ENCODE data around the gene ZNF644. TPM values are rescaled to one million over a fixed set of nuclear protein-coding genes. Genes with fewer than 3 reads are reported as not detected.

The ZNF644 gene
- total RNA-seq, 1 experiment from 2014 or later, result 39.6 TPM

DNA sequence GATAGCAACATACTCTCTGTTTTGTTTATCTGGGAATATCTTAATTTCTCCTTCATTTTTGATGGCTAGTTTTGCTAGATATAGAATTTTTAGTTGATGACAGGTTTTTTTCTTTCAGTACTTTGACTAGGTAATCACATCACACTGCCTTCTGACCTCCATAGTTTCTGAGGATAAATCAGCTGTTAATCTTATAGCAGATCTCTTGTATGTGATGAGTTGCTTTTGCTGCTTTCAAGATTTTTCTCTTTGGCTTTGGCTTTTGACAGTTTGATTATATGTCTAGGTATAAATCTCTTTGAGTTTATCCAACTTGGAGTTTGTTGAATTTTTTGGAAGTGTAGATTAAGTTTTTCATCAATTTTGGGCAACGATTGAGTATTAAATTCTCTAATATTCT lies 142.6 kb downstream of the ZNF644 start:
- no peaks in the 10 kb centered on the region for H3K9me2 ChIP-seq (replicated peaks; ENCODE audit: low read length)
- no TSS peak for BruUV-seq (replicated peaks)
- CTCF ChIA-PET, result no interaction called here
- no peak for ATAC-seq
- peaks cover 8% of the 10 kb centered on the region; the same call in 1 of the 2 replicates for H3K9me3 ChIP-seq (ENCODE audit: low read length)
- H3K79me2 ChIP-seq (ENCODE audit: low read length), result no peaks in the 10 kb centered on the region
- H3K36me3 ChIP-seq (ENCODE audit: low read depth, low read length), result 0 out of 2 replicates have a peak, but pooled peaks cover 10% of the 10 kb centered on the region
- no peak overlapping the region for H2AFZ ChIP-seq (ENCODE audit: low read length)
- no peak overlapping the region for H3K9ac ChIP-seq (ENCODE audit: low read length)
- H4K20me1 ChIP-seq (ENCODE audit: low read length), result no peaks in the 10 kb centered on the region
- H3K27me3 ChIP-seq (ENCODE audit: low read length), result no peaks in the 10 kb centered on the region
- TF ChIP-seq EZH2phosphoT487 (IDR thresholded peaks at IDR 0.05; ENCODE audit: borderline replicate concordance, low read length) (no peak), CTCF (conservative IDR thresholded peaks at IDR 0.05; ENCODE audit: low read depth, low read length) (no peak), EZH2 (IDR thresholded peaks at IDR 0.05; ENCODE audit: low read length, unreplicated experiment) (no peak)
- H3K4me3 ChIP-seq (ENCODE audit: low read length), result no peak overlapping the region
- POLR2A ChIA-PET (ENCODE audit: unreplicated experiment), result no interaction called here
- no peak overlapping the region for H3K27ac ChIP-seq (ENCODE audit: low read length)
- peak; percentile 10 for DNase-seq
- intact Hi-C loops (cut with micrococcal nuclease), result no loop called here
- no peaks in the 10 kb centered on the region for H3F3A ChIP-seq (ENCODE audit: low read length, unreplicated experiment)
- no peak overlapping the region for H3K4me2 ChIP-seq (ENCODE audit: low read length)
- no peaks in the 10 kb centered on the region for H3K4me1 ChIP-seq (ENCODE audit: insufficient read depth, low read length)

GRCh38 chr1:90876101-90876500 lies 145.7 kb downstream of the ZNF644 start:
- Histone ChIP-seq H2AFZ (ENCODE audit: low read length) (no peak overlapping the region), H3K9me3 (ENCODE audit: low read length) (peaks cover 8% of the 10 kb centered on the region; the same call in 1 of the 2 replicates), H3K79me2 (ENCODE audit: low read length) (no peaks in the 10 kb centered on the region), H3K27me3 (ENCODE audit: low read length) (no peaks in the 10 kb centered on the region), H3K4me3 (ENCODE audit: low read length) (no peak overlapping the region), H3K4me1 (ENCODE audit: insufficient read depth, low read length) (no peaks in the 10 kb centered on the region), H3K4me2 (ENCODE audit: low read length) (no peak overlapping the region), H3K9ac (ENCODE audit: low read length) (no peak overlapping the region), H4K20me1 (ENCODE audit: low read length) (no peaks in the 10 kb centered on the region), H3F3A (ENCODE audit: low read length, unreplicated experiment) (no peaks in the 10 kb centered on the region), H3K36me3 (ENCODE audit: low read depth, low read length) (0 out of 2 replicates have a peak, but pooled peaks cover 10% of the 10 kb centered on the region), H3K9me2 (replicated peaks; ENCODE audit: low read length) (no peaks in the 10 kb centered on the region), H3K27ac (ENCODE audit: low read length) (no peak overlapping the region)
- intact Hi-C loops (cut with micrococcal nuclease), result no loop called here
- no peak for ATAC-seq
- no TSS peak for BruUV-seq (replicated peaks)
- DNase-seq, result no peak
- ChIA-PET POLR2A (ENCODE audit: unreplicated experiment) (no interaction called here), CTCF (no interaction called here)
- no peak for TF ChIP-seq EZH2 (IDR thresholded peaks at IDR 0.05; ENCODE audit: low read length, unreplicated experiment)
- no peak for TF ChIP-seq CTCF (conservative IDR thresholded peaks at IDR 0.05; ENCODE audit: low read depth, low read length)
- TF ChIP-seq EZH2phosphoT487 (IDR thresholded peaks at IDR 0.05; ENCODE audit: borderline replicate concordance, low read length), result no peak

All from PC-3 (cell line).